ENCODE results near the gene WEE1. TPM values are rescaled to one million over a fixed set of nuclear protein-coding genes. Genes with fewer than 3 reads are reported as not detected.
A peak's percentile ranks its signal among the peaks of the same experiment; 100 is the strongest.

The WEE1 gene
- total RNA-seq, 2 experiments from 2014 or later: 45.2 to 49.2 TPM

- no peaks in the 10 kb centered on the region for H3K9me3 Mint-ChIP-seq
- intact Hi-C loops (cut with micrococcal nuclease): loop anchor here (5.0 to 10.0 kb wide), 2 partner anchors 137 to 685 kb away; partner anchors contain the start of gene SBF2
- no peak for TF ChIP-seq CTCF (IDR thresholded peaks at IDR 0.05)
- H3K4me1 Mint-ChIP-seq (ENCODE audit: low read depth): peaks cover 26% of the 10 kb centered on the region
- ChIA-PET CTCF (interaction anchor here (0.8 to 1.8 kb wide), 3 partner anchors 75 to 139 kb away, joined by 4 to 12 read pairs (median 8); no protein-coding TSS in a partner anchor), POLR2A (no interaction called here)
- H3K36me3 Mint-ChIP-seq (ENCODE audit: low read depth): no peaks in the 10 kb centered on the region
- no peak overlapping the region for H3K27ac Mint-ChIP-seq
- peaks cover 3% of the 10 kb centered on the region for H3K27me3 Mint-ChIP-seq
- no peak overlapping the region for H3K4me3 Mint-ChIP-seq
- no peak for ATAC-seq
- no peak for DNase-seq
Observed at GRCh38 chr11:9609841-9610240, 36.4 kb downstream of the WEE1 start.

DNA sequence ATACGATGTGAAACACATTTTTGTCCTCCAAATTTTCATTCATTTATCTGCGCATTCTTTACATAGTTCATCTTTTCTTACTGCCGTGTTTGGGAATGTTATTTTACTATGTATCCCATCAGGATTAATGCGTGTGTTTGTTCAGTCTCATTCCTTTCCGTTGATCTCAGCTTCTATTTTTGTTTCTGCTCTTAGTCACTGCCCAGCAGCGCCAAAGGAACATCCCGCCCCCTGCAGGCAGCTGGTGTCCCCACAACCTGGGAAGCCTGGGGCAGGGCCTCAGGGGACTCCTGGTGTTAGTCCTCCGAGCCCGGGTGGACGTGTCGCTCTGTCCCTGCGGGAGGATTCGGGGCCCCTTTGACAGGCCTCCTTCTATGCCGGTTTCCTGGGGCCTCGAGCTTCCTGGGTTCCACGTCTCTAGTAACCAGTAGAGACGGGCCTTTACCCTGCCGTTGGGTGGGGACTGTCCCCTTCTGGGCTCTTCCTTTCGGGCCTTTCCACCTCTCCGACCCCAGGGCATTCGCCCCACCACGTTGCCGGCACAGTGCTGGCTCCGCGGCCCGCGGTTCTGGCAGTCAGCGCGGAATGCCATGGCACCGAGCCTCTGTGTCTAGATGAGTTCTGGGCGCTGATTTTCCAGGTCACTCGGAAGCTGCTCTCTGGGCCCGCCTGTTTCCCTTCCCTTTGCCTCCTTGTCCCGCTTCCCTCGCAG, 39.8 kb downstream of the WEE1 start:
- TF ChIP-seq CTCF (IDR thresholded peaks at IDR 0.05): peak; percentile 82
- ATAC-seq (peak; percentile 65), DNase-seq (peak; percentile 93)
- no peaks in the 10 kb centered on the region for H3K36me3 Mint-ChIP-seq (ENCODE audit: low read depth)
- peak overlapping the region; percentile 99 for H3K27ac Mint-ChIP-seq
- peak overlapping the region; percentile 77 for H3K4me3 Mint-ChIP-seq
- intact Hi-C loops (cut with micrococcal nuclease): loop anchor here (1.0 to 10.0 kb wide), 3 partner anchors 78 to 682 kb away; partner anchors contain the start of gene SBF2
- H3K4me1 Mint-ChIP-seq (ENCODE audit: low read depth): peaks cover 40% of the 10 kb centered on the region
- H3K27me3 Mint-ChIP-seq: no peaks in the 10 kb centered on the region
- H3K9me3 Mint-ChIP-seq: no peaks in the 10 kb centered on the region
- CTCF ChIA-PET: interaction anchor here (0.5 to 3.7 kb wide), 38 partner anchors 8 to 153 kb away, joined by 3 to 49 read pairs (median 4); partner anchors contain the start of genes SWAP70, WEE1 and ZNF143
- POLR2A ChIA-PET: interaction anchor here (0.6 to 3.8 kb wide), 16 partner anchors 8 to 690 kb away, joined by 3 to 31 read pairs (median 5); partner anchors contain the start of gene WEE1

DNA sequence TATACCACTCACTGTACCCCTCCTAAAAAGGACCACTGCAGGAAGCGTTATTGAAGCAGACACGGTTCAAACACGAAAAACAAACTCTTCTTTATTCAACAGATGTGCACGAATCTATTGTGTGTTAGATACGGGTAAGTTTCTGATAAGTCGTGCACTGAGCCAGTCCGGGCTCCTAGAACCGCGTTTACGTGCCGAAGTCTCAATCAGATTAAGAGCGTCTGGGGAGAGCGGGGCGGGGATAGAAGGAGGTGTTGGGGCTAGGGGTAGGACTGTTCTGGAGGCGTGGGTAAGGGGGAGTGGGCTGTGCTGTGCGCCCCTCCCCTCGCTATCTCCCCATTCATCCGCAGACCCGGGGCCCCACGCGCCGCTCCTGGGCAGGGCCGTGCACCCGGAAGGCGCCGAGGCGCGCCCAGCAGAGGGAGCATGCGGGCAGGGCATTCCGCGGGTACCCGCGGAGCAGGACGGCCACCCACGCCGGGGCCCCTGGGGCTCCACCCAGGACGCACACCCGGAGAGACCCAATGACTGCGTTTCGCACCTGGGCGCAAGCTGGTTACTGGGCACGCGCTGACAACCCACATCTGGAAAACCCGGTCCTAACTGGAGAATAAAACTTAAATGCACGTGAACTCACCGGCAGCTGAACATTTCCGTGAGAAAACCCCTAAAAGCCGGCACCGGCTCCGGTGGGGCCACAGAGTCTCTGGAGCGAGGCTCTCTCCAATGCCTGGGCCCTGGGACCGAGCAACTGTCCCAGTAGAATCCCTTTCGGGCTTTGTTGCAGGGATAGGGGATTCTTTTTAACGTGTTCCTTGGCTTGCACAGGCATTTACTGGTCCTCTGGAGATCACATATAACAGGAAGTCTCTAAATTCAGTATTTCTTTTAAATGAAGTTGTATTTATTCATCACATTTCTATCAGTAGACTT, 40.6 kb downstream of the WEE1 start:
- peak; percentile 94 for DNase-seq
- peak overlapping the region; percentile 99 for H3K27ac Mint-ChIP-seq
- no peaks in the 10 kb centered on the region for H3K27me3 Mint-ChIP-seq
- ChIA-PET CTCF (interaction anchor here (0.6 to 3.7 kb wide), 26 partner anchors 10 to 153 kb away, joined by 3 to 49 read pairs (median 7); partner anchors contain the start of genes WEE1 and ZNF143), POLR2A (interaction anchor here (0.6 to 3.8 kb wide), 12 partner anchors 10 to 689 kb away, joined by 3 to 31 read pairs (median 6); partner anchors contain the start of gene WEE1)
- intact Hi-C loops (cut with micrococcal nuclease): loop anchor here (1.0 to 10.0 kb wide), 3 partner anchors 79 to 681 kb away; partner anchors contain the start of gene SBF2
- H3K4me3 Mint-ChIP-seq: peak overlapping the region; percentile 77
- H3K36me3 Mint-ChIP-seq (ENCODE audit: low read depth): no peaks in the 10 kb centered on the region
- peak; percentile 76 for TF ChIP-seq CTCF (IDR thresholded peaks at IDR 0.05)
- peaks cover 39% of the 10 kb centered on the region for H3K4me1 Mint-ChIP-seq (ENCODE audit: low read depth)
- no peaks in the 10 kb centered on the region for H3K9me3 Mint-ChIP-seq
- peak; percentile 73 for ATAC-seq

GRCh38 chr11:9615031-9615451, 41.6 kb downstream of the WEE1 start:
- intact Hi-C loops (cut with micrococcal nuclease): loop anchor here (10.0 kb wide), 1 partner anchor 680 kb away; the partner anchor contains the start of gene SBF2
- H3K9me3 Mint-ChIP-seq: no peaks in the 10 kb centered on the region
- ATAC-seq (no peak), DNase-seq (no peak)
- no peak overlapping the region for H3K27ac Mint-ChIP-seq
- no peaks in the 10 kb centered on the region for H3K27me3 Mint-ChIP-seq
- CTCF ChIA-PET: no interaction called here
- peaks cover 36% of the 10 kb centered on the region for H3K4me1 Mint-ChIP-seq (ENCODE audit: low read depth)
- POLR2A ChIA-PET: interaction anchor here (0.6 kb wide), 1 partner anchor 49 kb away, joined by 3 read pairs; no protein-coding TSS in a partner anchor
- no peaks in the 10 kb centered on the region for H3K36me3 Mint-ChIP-seq (ENCODE audit: low read depth)
- no peak for TF ChIP-seq CTCF (IDR thresholded peaks at IDR 0.05)
- H3K4me3 Mint-ChIP-seq: no peak overlapping the region

Data from activated CD8-positive, alpha-beta T cell treated with anti-CD3 and anti-CD28 coated beads for 36 hours (primary cell).